OCI-LY7 (cell line): ENCODE measurements around the gene PLCL1. TPM values are rescaled to one million over a fixed set of nuclear protein-coding genes. Genes with fewer than 3 reads are reported as not detected.

ENCODE experiments used
- BruUV-seq: library from RNA; stranded (reverse); fragments of 400-500 nt; replicated peaks from 2 replicates; lab custom pipeline; 2021; lab: Mats Ljungman, UMichigan
- CTCF ChIA-PET: fragments of 300-600 bp; sonication (Branson Sonifier 250); formaldehyde crosslinking; loops from one replicate; lab custom pipeline; 2022; ENCODE audit warnings: antibody characterized with exemption; ENCODE audit not compliant: unreplicated experiment; lab: Charles Lee
- POLR2A ChIA-PET: fragments of 300-600 bp; sonication (Branson Sonifier 250); formaldehyde crosslinking; loops from one replicate; lab custom pipeline; 2022; ENCODE audit warnings: antibody characterized with exemption; lab: Charles Lee
- DNase-seq: peaks from one replicate; pipeline ENCODE4 v3.0.0-alpha.2; 2015; ENCODE audit warnings: low spot score
- H2AFZ ChIP-seq: fragments of 200-600 bp; sonication (generic), shearing (Covaris generic); 2 replicates; pipeline ENCODE4 v1.6.1; 2014; ENCODE audit warnings: mild to moderate bottlenecking, antibody characterized with exemption, low read length, moderate library complexity
- H3K27ac ChIP-seq: fragments of 200-600 bp; sonication (generic); 2 replicates; pipeline ENCODE4 v1.5.1; 2014; ENCODE audit warnings: mixed run types, low read depth, mild to moderate bottlenecking, moderate library complexity, low read length, inconsistent platforms; ENCODE audit not compliant: poor library complexity, severe bottlenecking
- H3K36me3 ChIP-seq: fragments of 200-600 bp; sonication (generic); 2 replicates; pipeline ENCODE4 v1.6.1; 2014; ENCODE audit warnings: mild to moderate bottlenecking, antibody characterized with exemption, low read length, moderate library complexity, mixed read lengths; ENCODE audit not compliant: insufficient read depth
- H3K4me1 ChIP-seq: fragments of 200-600 bp; sonication (generic); 2 replicates; pipeline ENCODE4 v1.5.1; 2014; ENCODE audit warnings: mild to moderate bottlenecking, low read length; ENCODE audit not compliant: insufficient read depth, poor library complexity, severe bottlenecking
- H3K4me2 ChIP-seq: fragments of 200-600 bp; sonication (generic); 2 replicates; pipeline ENCODE4 v1.6.1; 2014; ENCODE audit warnings: mild to moderate bottlenecking, low read length
- H3K4me3 ChIP-seq: fragments of 200-600 bp; sonication (generic); 2 replicates; pipeline ENCODE4 v1.5.1; 2014; ENCODE audit warnings: mild to moderate bottlenecking, low read depth, low read length; ENCODE audit not compliant: poor library complexity, severe bottlenecking
- H3K79me2 ChIP-seq: fragments of 200-600 bp; sonication (generic); 2 replicates; pipeline ENCODE4 v1.6.1; 2016; ENCODE audit warnings: low read depth, mild to moderate bottlenecking, low read length, moderate library complexity, mixed read lengths; ENCODE audit not compliant: insufficient read depth
- H3K9me2 ChIP-seq: fragments of 200-600 bp; sonication (generic); 2 replicates; pipeline ENCODE4 v1.6.1; 2016; ENCODE audit warnings: mild to moderate bottlenecking, low read length, mixed read lengths; ENCODE audit not compliant: insufficient read depth
- H3K9me3 ChIP-seq: fragments of 200-600 bp; sonication (generic); 2 replicates; pipeline ENCODE4 v1.6.1; 2014; ENCODE audit warnings: mild to moderate bottlenecking, mixed run types, low read length, mixed read lengths
- H4K20me1 ChIP-seq: fragments of 200-600 bp; sonication (generic); 2 replicates; pipeline ENCODE4 v1.6.1; 2014; ENCODE audit warnings: mild to moderate bottlenecking, antibody characterized with exemption, low read length, moderate library complexity, mixed read lengths; ENCODE audit not compliant: insufficient read depth
- CTCF ChIP-seq: fragments of 200-600 bp; sonication (generic); conservative IDR thresholded peaks from 2 replicates; pipeline ENCODE4 v1.5.1; 2014; ENCODE audit warnings: mild to moderate bottlenecking, antibody characterized with exemption, low read length, moderate library complexity, mixed read lengths
- EZH2phosphoT487 ChIP-seq: fragments of 200-600 bp; sonication (generic); IDR thresholded peaks from 2 replicates; pipeline ENCODE4 v1.6.1; 2018; ENCODE audit warnings: low read depth, borderline replicate concordance, mild to moderate bottlenecking, mixed run types, antibody characterized with exemption, low read length, moderate library complexity, mixed read lengths
- intact Hi-C: fragments of 100-400 bp; cut with micrococcal nuclease; formaldehyde crosslinking; loops from one replicate; pipeline ENCODE4 v1.10.0; 2022; ENCODE audit not compliant: unreplicated experiment
- total RNA-seq, 2 experiments: library from RNA; depleted of rRNA in 1 of 2; stranded (reverse); fragments of >200 nt in 1 of 2; shearing (Covaris generic) in 1 of 2; gene quantifications; 2 replicates each; pipeline ENCODE4 v1.2.3, GENCODE V29; 2014 to 2022

Gene PLCL1
- total RNA-seq, 2 experiments from 2014 or later, result 0.03 TPM; not detected in 1

GRCh38 chr2:197850882-197851450 lies 46.6 kb downstream of the PLCL1 start:
- CTCF ChIA-PET, result no interaction called here
- Histone ChIP-seq H4K20me1 (no peaks in the 10 kb centered on the region), H2AFZ (no peak overlapping the region), H3K4me1 (no peaks in the 10 kb centered on the region), H3K9me2 (no peaks in the 10 kb centered on the region), H3K79me2 (no peaks in the 10 kb centered on the region), H3K9me3 (no peaks in the 10 kb centered on the region), H3K36me3 (no peaks in the 10 kb centered on the region), H3K27ac (no peak overlapping the region), H3K4me2 (no peak overlapping the region), H3K4me3 (no peak overlapping the region)
- no peak for DNase-seq
- POLR2A ChIA-PET, result interaction anchor here (0.6 to 1.0 kb wide), 3 partner anchors 27 to 371 kb away, joined by 3 to 11 read pairs (median 3); no protein-coding TSS in a partner anchor
- TF ChIP-seq EZH2phosphoT487 (no peak), CTCF (no peak)
- BruUV-seq, result no TSS peak
- intact Hi-C loops, result no loop called here

GRCh38 chr2:197851451-197851850 lies 47.1 kb downstream of the PLCL1 start:
- H3K27ac ChIP-seq, result no peak overlapping the region
- no peak overlapping the region for H3K4me2 ChIP-seq
- ChIA-PET POLR2A (interaction anchor here (0.7 kb wide), 1 partner anchor 127 kb away, joined by 3 read pairs; no protein-coding TSS in a partner anchor), CTCF (no interaction called here)
- H3K4me1 ChIP-seq, result no peaks in the 10 kb centered on the region
- BruUV-seq, result no TSS peak
- H3K9me3 ChIP-seq, result no peaks in the 10 kb centered on the region
- H3K79me2 ChIP-seq, result no peaks in the 10 kb centered on the region
- TF ChIP-seq EZH2phosphoT487 (no peak), CTCF (0 out of 2 replicates have a peak, but pooled peaks have one; percentile 18)
- H3K4me3 ChIP-seq, result no peak overlapping the region
- intact Hi-C loops, result no loop called here
- H3K9me2 ChIP-seq, result no peaks in the 10 kb centered on the region
- no peaks in the 10 kb centered on the region for H4K20me1 ChIP-seq
- DNase-seq, result no peak
- no peaks in the 10 kb centered on the region for H3K36me3 ChIP-seq
- H2AFZ ChIP-seq, result no peak overlapping the region

GRCh38 chr2:197852108-197852507 lies 47.7 kb downstream of the PLCL1 start:
- intact Hi-C loops, result no loop called here
- no peaks in the 10 kb centered on the region for H3K9me3 ChIP-seq
- no peak overlapping the region for H3K4me2 ChIP-seq
- TF ChIP-seq CTCF (no peak), EZH2phosphoT487 (no peak)
- H4K20me1 ChIP-seq, result no peaks in the 10 kb centered on the region
- H3K79me2 ChIP-seq, result no peaks in the 10 kb centered on the region
- POLR2A ChIA-PET, result interaction anchor here (0.6 to 0.7 kb wide), 2 partner anchors 29 to 128 kb away, joined by 3 read pairs; no protein-coding TSS in a partner anchor
- no peaks in the 10 kb centered on the region for H3K4me1 ChIP-seq
- no peak overlapping the region for H3K4me3 ChIP-seq
- CTCF ChIA-PET, result no interaction called here
- DNase-seq, result no peak
- no peak overlapping the region for H3K27ac ChIP-seq
- H3K9me2 ChIP-seq, result no peaks in the 10 kb centered on the region
- no peak overlapping the region for H2AFZ ChIP-seq
- H3K36me3 ChIP-seq, result no peaks in the 10 kb centered on the region
- no TSS peak for BruUV-seq
